ENCODE results near the gene PLEKHB1. TPM values are rescaled to one million over a fixed set of nuclear protein-coding genes. Genes with fewer than 3 reads are reported as not detected.

The PLEKHB1 gene
- total RNA-seq, 1 experiment from 2014 or later, result 37.1 TPM

DNA sequence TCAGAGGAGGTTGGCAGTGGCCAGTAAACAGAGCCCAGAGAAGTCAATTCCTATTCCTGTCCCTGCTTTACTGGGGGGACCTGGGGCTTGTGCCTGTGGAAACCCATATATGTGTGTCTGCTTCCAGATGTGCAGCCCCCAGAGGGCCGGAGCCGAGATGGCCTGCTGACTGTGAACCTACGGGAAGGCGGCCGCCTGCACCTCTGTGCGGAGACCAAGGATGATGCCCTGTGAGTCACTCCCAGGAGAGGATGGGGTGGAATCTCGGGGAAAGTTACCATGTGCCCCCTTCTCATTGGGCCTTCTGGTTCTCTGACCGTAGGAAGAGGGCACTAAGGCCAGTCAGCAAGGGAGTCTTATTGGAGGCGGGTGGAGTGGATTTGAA lies 5.3 kb downstream of the PLEKHB1 start:
- H2BK5ac ChIP-seq (ENCODE audit: insufficient read length, low read length), result no peak overlapping the region
- Mint-ChIP-seq H3K36me3 (ENCODE audit: insufficient read depth in 1 of 3, low read depth in 3 of 3) (peaks cover 0 to 17% (median 15%) of the 10 kb centered on the region in 3 experiments; a peak in 4 of 7 replicates), H3K27me3 (ENCODE audit: low read depth) (peaks cover 3% of the 10 kb centered on the region), H3K4me1 (peaks cover 42 to 49% of the 10 kb centered on the region in 2 experiments), H3K4me3 (no peak overlapping the region), H3K9me3 (no peaks in the 10 kb centered on the region), H3K27ac (0 out of 7 replicates have a peak overlapping the region, but pooled peaks of 1 of the 3 experiments have one; percentile 37)
- TF ChIP-seq, protein P1, sequence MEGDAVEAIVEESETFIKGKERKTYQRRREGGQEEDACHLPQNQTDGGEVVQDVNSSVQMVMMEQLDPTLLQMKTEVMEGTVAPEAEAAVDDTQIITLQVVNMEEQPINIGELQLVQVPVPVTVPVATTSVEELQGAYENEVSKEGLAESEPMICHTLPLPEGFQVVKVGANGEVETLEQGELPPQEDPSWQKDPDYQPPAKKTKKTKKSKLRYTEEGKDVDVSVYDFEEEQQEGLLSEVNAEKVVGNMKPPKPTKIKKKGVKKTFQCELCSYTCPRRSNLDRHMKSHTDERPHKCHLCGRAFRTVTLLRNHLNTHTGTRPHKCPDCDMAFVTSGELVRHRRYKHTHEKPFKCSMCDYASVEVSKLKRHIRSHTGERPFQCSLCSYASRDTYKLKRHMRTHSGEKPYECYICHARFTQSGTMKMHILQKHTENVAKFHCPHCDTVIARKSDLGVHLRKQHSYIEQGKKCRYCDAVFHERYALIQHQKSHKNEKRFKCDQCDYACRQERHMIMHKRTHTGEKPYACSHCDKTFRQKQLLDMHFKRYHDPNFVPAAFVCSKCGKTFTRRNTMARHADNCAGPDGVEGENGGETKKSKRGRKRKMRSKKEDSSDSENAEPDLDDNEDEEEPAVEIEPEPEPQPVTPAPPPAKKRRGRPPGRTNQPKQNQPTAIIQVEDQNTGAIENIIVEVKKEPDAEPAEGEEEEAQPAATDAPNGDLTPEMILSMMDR (conservative IDR thresholded peaks at IDR 0.05), result no peak
- H3K56ac ChIP-seq (ENCODE audit: insufficient read length, low read depth, low read length), result no peak overlapping the region
- H3K4ac ChIP-seq (ENCODE audit: low read depth, low read length), result no peak overlapping the region
- H3K27me3 ChIP-seq (ENCODE audit: insufficient read depth, low read length), result no peaks in the 10 kb centered on the region
- H3K23ac ChIP-seq (ENCODE audit: insufficient read length, low read depth, low read length), result no peak overlapping the region
- H4K20me1 ChIP-seq (ENCODE audit: control insufficient read depth, insufficient read depth, insufficient read length), result no peaks in the 10 kb centered on the region
- H3K14ac ChIP-seq (ENCODE audit: insufficient read depth, low read length), result 0 out of 2 replicates have a peak overlapping the region, but pooled peaks have one; percentile 3
- H2BK12ac ChIP-seq (ENCODE audit: insufficient read length, low read depth, low read length), result no peak overlapping the region
- no peaks in the 10 kb centered on the region for H3K79me2 ChIP-seq (ENCODE audit: insufficient read depth, low read length)
- H3K9ac ChIP-seq (ENCODE audit: extremely low read depth, insufficient read length, low read length), result no peak overlapping the region
- no peak overlapping the region for H4K5ac ChIP-seq (ENCODE audit: insufficient read length, low read depth, low read length)
- no peak overlapping the region for H3T11ph ChIP-seq (ENCODE audit: low read length)
- no peak overlapping the region for H4K91ac ChIP-seq (ENCODE audit: insufficient read length, low read depth, low read length)
- H3K79me1 ChIP-seq (ENCODE audit: insufficient read depth, low read depth, low read length, poor library complexity, severe bottlenecking), result no peaks in the 10 kb centered on the region
- H2AFZ ChIP-seq (ENCODE audit: low read length), result no peak overlapping the region
- H2BK15ac ChIP-seq (ENCODE audit: low read depth, low read length), result no peak overlapping the region
- no peak overlapping the region for H3K27ac ChIP-seq (ENCODE audit: insufficient read length, low read depth, low read length)
- no peak overlapping the region for H2AK5ac ChIP-seq (ENCODE audit: insufficient read length, low read length)
- no peaks in the 10 kb centered on the region for H3K9me3 ChIP-seq (ENCODE audit: control insufficient read depth, low read depth, low read length)
- H4K8ac ChIP-seq (replicated peaks; ENCODE audit: insufficient read length, low read depth, low read length), result no peak overlapping the region
- H3K4me1 ChIP-seq (ENCODE audit: insufficient read depth, low read length), result peaks cover 7% of the 10 kb centered on the region; the same call in 1 of the 2 replicates
- no peak overlapping the region for H3K4me2 ChIP-seq (ENCODE audit: insufficient read depth, insufficient read length, low read length)
- no peak overlapping the region for H2BK20ac ChIP-seq (ENCODE audit: low read depth, low read length, poor library complexity, severe bottlenecking)
- peaks cover 6% of the 10 kb centered on the region for H3K23me2 ChIP-seq (ENCODE audit: insufficient read length, low read depth, low read length, poor library complexity, severe bottlenecking)
- WGBS (ENCODE audit: extremely low coverage, insufficient read length, low lambda C conversion rate), result no CpG with 5 or more reads among the region's 9 CpGs
- no peak overlapping the region for H2BK120ac ChIP-seq (ENCODE audit: low read depth, low read length, poor library complexity, severe bottlenecking)
- no peak overlapping the region for H3K18ac ChIP-seq (ENCODE audit: insufficient read length, low read depth, low read length)
- DNase-seq, result no peak

Data from H9 (cell line).